Hepatocyte (in vitro differentiated cells): ENCODE data around the gene NPHP1.

ENCODE experiments used
- CTCF ChIP-seq: fragments of 200-600 bp; sonication (generic); IDR thresholded peaks from 2 replicates; pipeline ENCODE4 v1.5.1; 2016; ENCODE audit warnings: antibody characterized with exemption, mild to moderate bottlenecking; ENCODE audit not compliant: poor library complexity
- EZH2phosphoT487 ChIP-seq: fragments of 200-600 bp; sonication (generic); IDR thresholded peaks from one replicate; pipeline ENCODE4 v1.6.1; 2018; ENCODE audit warnings: antibody characterized with exemption, mild to moderate bottlenecking, low read depth, moderate library complexity; ENCODE audit not compliant: unreplicated experiment, severe bottlenecking

GRCh38 chr2:110220190-110220564, 15.4 kb upstream of the NPHP1 start:
- TF ChIP-seq EZH2phosphoT487 = no peak
- TF ChIP-seq CTCF = no peak
